Omental fat pad (tissue), 4 donors: ENCODE data around the gene SLC18B1. TPM values are rescaled to one million over a fixed set of nuclear protein-coding genes. Genes with fewer than 3 reads are reported as not detected.

Experiments
- small RNA-seq: library from RNA; depleted of rRNA; stranded (forward); fragments of <200 nt; gene quantifications from one replicate; pipeline ENCODE3, GENCODE V24; 2016
- total RNA-seq, 4 donors: library from RNA; depleted of rRNA; stranded (reverse); fragments of >200 nt; gene quantifications; one replicate each; pipeline ENCODE4 v1.1.0, GENCODE V29; 2016

SLC18B1 gene
- total RNA-seq, 4 donors from 2014 or later, result 10.8 to 20.2 (median 17.2) TPM

Small RNAs within 50 kb of the gene (small RNA-seq; reads per million reads assigned to genes)
- gene SNORA33 (14.8 reads per million, percentile 91 among the genes with 10 or more reads in this experiment), gene SNORD100 (18,816 reads per million, percentile 100 among the genes with 10 or more reads in this experiment), gene SNORD101 (13,548 reads per million, percentile 100 among the genes with 10 or more reads in this experiment)

Other genes with a start within 250 kb of the SLC18B1 start
- gene TAAR8, start 246.0 kb downstream of the SLC18B1 start, total RNA-seq, result not detected
- gene TAAR6, start 228.3 kb downstream of the SLC18B1 start, total RNA-seq, result not detected
- not detected for gene TAAR5, start 208.9 kb downstream of the SLC18B1 start, total RNA-seq
- gene TAAR2, start 174.4 kb downstream of the SLC18B1 start, total RNA-seq, result not detected
- not detected for gene TAAR1, start 139.5 kb downstream of the SLC18B1 start, total RNA-seq
- 10 to 100 TPM in 1 of 4 donors, 1 to 10 TPM in 3; 2.5 to 21.4 (median 6.0) TPM for gene VNN1, start 84.6 kb downstream of the SLC18B1 start, total RNA-seq
- 10 to 100 TPM in 3 of 4 donors, 1 to 10 TPM in 1; 4.7 to 66.0 (median 22.5) TPM for gene VNN2, start 40.7 kb downstream of the SLC18B1 start, total RNA-seq
- gene RPS12, start 15.9 kb upstream of the SLC18B1 start, total RNA-seq, result 1,000 to 10,000 TPM; 1,604 to 2,733 (median 2,024) TPM